GM21825 (cell line): Measurements from ENCODE around the gene TBATA.
A peak's percentile ranks its signal among the peaks of the same experiment; 100 is the strongest.

Experiments
- ATAC-seq: cut with Tn5 transposase; IDR thresholded peaks from one replicate; pipeline ENCODE4 v1.9.1; 2021; ENCODE audit warnings: mild to moderate bottlenecking, moderate library complexity; ENCODE audit not compliant: unreplicated experiment

TBATA gene, protein sequence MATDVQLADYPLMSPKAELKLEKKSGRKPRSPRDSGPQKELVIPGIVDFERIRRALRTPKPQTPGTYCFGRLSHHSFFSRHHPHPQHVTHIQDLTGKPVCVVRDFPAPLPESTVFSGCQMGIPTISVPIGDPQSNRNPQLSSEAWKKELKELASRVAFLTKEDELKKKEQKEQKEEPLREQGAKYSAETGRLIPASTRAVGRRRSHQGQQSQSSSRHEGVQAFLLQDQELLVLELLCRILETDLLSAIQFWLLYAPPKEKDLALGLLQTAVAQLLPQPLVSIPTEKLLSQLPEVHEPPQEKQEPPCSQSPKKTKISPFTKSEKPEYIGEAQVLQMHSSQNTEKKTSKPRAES

DNA sequence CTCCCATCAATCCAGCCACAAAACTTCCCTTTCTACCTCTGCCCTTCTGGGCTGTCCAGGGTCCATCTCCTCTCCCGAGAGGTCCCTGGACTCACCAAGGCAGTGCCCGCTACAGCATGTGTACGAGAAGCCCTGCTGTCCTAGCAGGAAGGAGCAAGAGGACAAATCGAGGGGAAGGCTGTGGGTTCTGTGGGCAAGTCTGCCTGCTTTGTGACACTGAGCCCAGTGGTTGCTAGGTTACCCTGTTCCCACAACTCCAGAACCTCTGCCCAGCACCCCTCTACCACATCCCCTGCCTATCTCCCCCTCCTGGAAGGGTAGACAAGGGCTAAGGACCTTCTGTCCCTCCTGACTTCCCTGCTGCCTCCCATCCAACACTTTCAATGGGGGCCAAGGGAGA is at the start of gene TBATA:
Gene TBATA (minus strand): TSS at position 188 of the 400 bp plus-strand sequence. CDS start 1,998 bp downstream, outside the sequence.
- no peak for ATAC-seq

DNA sequence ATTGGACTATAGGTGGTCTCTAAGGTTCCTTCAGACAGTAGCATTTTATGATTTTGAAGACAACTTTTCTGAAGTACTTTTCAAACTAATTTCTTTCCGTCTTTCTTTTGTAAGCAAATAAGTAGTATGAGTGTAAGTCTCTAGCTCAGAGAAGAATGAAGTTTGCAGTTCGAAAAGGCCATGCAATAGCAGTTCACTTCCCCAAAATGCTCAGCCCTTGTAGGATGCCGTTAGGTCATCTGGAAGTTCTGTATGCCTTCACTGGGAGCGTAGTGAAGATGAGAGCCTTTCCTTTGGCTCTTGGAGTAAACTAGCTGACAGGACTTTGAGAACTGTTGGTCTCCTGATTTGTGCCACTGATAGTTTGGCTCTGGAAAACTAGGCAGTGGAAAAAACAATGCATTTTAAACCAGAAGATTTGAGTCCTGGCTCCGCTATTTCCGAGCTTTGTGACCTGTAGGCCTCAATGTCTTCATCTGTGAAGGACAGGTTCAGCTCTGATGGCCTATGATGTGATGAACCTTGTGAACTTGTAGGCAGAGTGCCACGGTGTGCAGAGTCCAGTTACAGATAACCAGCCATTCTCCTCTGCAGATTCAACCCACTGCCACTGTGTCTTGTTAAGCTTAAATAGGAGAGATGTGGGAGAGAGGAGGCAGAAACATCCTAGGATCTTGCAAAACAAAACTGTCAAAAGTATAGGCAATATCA is 49.4 kb upstream of the TBATA start:
- ATAC-seq: no peak

DNA sequence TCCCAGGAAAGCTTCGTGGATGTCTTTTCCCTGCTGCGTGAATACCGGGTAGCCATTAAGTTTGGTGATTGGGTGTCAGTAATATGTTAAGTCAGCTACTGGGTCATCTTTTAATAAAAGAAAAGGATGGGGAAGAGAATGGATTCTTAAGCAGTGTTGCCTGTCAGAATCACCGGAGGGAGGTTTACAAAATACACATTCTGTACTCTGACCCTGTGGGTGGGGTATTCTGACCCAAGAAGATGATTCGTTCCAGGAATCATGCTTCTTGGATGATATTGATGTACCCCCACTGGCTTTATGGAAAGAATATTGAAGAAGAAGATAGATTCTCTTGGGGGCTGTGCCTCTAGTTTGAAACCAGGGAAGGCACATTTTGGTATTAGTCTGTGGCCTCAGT is 48.8 kb upstream of the TBATA start:
- ATAC-seq: no peak

DNA sequence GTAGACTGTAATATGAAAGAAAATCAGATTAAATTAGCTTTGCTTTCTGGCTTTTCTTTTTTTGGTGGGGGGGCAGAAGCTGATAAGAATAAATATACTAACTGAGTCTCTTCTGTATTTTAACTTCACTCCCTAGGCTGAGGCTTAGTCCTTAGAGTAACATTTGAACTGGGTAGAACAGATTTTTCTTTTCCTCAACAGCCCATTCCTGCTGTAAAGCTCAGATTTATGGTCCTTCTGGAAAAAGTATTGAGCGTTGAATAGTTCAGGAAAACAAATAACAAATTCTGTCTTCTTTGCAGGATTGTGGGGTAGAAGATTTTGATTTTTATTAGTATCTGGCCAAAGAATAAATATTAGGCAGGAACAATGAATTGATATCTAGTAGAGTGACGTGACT is 48.4 kb upstream of the TBATA start:
- no peak for ATAC-seq

GRCh38 chr10:70832852-70833528 is 47.8 kb upstream of the TBATA start:
- no peak for ATAC-seq

DNA sequence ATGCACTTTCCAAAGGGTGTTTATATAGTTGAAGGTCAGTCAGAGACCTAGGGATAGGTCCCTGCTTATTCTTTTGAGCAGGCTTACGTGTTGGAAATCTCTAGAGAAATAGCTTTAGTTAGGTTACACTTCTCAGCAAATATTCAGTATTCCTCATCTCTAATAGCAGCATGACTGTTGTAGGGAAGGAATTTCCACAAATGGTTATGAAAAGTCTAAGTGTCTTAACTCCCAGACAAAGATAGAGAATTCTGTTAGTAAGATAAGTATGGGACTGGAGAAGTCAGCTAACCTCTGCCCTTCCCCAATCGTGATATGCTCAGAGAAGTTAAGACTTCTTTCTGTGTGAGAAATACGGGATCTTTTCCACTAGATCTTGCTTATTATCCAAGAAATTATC is 47.0 kb upstream of the TBATA start:
- ATAC-seq: no peak

DNA sequence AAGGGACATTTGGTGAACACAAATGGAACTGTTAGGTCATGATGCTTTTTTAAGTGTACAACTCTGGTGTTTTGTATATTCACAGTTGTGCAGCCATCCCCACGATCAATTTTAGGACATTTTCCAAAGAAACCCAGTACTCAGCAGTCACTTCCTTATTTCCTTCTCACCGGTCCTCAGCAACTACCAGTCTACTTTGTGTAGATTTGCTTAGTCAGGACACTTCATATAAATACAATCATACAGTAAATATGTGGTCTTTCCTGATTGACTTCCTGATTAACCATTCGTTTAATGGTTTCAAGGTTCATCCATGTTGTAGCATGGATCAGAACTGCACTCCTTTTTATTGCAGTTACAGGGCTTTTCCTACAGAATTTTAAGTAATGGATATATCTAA is 45.0 kb upstream of the TBATA start:
- ATAC-seq: no peak

- ATAC-seq: no peak
Observed at GRCh38 chr10:70829543-70829942, 44.4 kb upstream of the TBATA start.

DNA sequence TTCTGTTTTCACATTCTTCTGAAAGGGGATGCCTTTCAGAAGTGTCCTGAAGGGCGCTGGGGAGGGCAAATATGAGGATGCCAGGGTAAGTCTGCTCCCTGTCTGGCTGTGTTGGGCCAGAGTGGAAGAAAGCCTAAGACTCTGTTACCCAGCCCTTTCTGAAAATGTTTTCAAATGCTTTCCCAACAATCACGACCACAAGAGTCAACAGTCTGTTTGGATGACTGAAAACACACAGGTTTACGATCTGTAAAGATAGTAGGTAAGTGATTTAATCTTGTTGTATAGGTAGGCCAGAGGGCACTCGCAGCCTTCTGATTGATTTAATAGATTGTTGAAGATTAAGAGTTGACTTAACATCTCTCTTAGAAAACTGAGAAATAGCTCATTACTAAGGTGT is 43.7 kb upstream of the TBATA start:
- no peak for ATAC-seq

DNA sequence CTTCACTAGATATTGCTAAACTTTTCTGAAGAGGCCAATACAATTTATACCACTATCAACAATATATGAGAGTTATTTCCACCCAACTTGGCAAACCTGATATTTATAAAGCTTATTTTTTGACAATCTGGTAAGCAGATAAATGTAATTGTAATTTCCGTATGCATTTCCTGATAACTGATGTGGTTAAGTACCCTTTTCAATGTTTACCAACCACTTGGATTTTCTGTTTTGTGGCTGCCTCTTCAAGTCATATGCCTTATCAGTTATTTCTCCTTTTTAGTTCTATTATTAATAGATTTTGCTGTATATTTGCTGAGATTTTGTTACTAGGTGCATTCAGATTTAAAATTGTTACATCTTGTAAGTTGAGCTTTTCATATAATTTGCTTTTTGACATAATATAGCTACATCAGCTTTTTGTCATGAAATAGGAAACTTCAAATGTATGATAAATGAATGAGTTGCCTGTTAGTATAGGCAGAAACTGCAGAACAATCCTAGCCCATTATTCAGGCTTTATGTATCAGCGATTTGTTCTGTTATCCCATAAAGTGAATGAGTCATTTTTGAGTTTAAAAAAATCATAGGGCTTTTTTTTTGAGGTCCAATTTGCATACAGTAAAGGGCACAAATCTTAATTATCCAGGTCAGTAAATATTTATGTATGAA is 42.0 kb upstream of the TBATA start:
- no peak for ATAC-seq

GRCh38 chr10:70822076-70822820 is 37.1 kb upstream of the TBATA start:
- ATAC-seq: no peak

GRCh38 chr10:70820976-70821750 is 36.0 kb upstream of the TBATA start:
- no peak for ATAC-seq

DNA sequence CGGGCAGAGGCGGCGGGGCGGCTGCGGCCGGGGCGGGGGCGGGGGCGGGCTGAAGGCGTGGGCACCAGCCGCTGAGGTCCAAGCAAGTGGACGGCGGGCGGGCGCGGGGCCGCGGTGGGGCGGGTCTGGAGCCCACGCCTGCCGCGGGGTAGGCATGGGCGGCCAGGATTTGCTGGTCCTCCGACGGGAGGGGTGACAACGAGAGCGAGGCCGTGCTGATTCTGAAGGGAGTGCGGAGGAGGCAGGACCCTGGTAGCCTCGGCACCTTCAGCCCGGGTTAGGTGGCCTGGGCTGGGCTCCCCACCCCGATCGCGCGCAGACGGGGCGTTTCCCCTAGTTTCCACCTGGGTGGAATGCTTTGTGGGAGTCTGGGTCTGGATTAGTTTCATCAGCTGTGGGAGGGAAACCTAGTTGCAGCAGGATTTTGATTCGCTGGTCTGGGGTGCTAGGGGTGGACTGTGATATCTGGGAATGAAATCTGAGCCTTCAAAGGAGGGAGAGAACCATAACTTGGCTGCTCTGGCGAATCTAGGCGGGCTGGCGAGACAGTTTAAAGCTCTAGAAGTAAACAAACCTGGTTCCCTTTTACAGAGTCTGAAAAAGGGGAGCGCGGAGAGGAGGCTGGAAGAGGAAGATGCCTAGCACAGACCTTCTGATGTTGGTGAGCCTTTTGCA is 31.2 kb upstream of the TBATA start:
- ATAC-seq: peak; percentile 43

GRCh38 chr10:70815504-70816219 is 30.5 kb upstream of the TBATA start, which contains the start of gene SGPL1:
TSS of gene SGPL1 (plus strand) at chr10:70815948. CDS start at chr10:70816854, 906 bp downstream.
- ATAC-seq: peak; percentile 90

DNA sequence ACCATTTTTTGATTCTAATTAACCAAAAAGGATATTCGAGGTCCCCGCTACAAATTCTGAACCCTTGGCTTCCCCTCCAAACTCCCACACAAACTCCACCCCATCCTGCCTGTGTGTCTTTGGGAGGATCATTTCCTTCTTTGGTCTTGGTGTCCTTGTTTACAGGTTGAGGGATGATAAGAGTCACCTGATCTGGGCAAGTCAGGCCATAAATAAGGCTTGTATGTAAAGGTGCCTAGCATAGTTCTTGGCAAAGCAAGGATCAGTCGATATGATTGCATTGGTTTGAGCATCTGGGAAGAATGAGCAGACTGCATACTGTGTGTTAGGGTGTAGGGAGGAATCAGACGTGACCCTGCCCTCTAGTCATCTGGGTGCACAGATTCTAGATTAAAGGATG is 28.9 kb upstream of the TBATA start:
- ATAC-seq: no peak

DNA sequence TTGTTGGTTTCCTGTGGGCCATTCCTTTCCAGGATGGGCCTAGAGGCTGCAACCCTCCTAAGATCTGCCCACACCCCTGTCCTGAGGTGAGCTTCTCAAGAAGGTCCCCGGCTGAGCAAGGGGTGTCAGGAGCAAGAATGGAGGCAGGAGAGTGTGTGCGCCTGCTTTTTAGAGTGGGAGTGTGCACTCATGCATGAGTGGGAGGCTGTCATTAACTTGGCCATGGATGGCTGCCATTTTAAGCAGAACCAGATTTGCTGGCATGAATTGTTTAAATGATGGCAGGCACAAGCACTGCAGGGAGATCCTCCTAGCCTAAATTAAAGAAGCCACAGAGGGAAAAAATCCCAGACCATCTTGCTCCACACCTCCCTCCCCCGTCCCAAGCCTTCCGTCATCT is 27.6 kb upstream of the TBATA start:
- ATAC-seq: no peak

DNA sequence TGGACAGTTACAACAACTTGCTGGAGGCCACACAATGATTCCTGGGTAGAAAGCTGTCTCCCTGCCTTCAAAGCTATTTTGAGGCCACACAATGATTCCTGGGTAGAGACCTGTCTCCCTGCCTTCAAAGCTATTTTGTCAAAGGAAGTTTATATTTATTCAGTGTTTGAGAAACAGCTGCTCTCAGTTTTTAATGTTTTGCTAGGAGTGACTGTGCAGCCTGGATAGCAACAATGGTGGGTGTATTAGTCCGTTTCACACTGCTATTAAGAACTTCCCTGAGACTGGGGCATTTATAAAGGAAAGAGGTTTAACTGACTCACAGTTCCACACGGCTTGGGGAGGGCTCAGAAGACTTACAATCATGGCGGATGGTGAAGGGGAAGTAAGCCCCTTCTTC is 26.7 kb upstream of the TBATA start:
- no peak for ATAC-seq

GRCh38 chr10:70810967-70811366 is 25.8 kb upstream of the TBATA start:
- ATAC-seq: no peak

DNA sequence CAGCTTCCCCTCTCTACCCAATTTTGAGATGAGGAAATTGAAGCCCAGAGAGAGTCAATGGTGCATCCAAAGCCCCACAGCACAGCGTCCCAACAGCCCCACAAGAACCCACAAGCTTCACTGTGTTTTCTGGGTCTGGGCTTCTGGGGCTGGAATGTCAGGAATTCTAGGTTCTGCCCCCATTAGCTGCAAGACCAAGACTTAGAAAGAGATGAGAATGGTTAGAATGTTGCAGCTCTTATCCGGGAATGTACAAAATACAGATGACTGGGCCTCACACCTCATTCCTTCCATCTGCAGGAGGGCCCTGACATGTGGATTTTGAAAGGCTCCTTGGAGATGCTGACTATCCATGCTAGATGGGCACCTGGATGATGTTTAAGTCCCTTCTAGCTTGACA is 24.5 kb upstream of the TBATA start:
- no peak for ATAC-seq
